Endodermal cell (in vitro differentiated cells): ENCODE measurements around the gene SMOC2. TPM values are rescaled to one million over a fixed set of nuclear protein-coding genes. Genes with fewer than 3 reads are reported as not detected.

Experiments
- DNase-seq: peaks from one replicate; pipeline ENCODE4 v3.0.0-alpha.2; 2017
- H3K27ac ChIP-seq: 2 replicates; pipeline ENCODE4 v1.5.1; 2013; ENCODE audit warnings: mild to moderate bottlenecking, low read depth, low read length, moderate library complexity
- H3K27me3 ChIP-seq: 2 replicates; pipeline ENCODE4 v1.6.1; 2013; ENCODE audit warnings: mild to moderate bottlenecking, low read length, moderate library complexity; ENCODE audit not compliant: insufficient read depth, control insufficient read depth, poor library complexity, severe bottlenecking
- H3K36me3 ChIP-seq: 2 replicates; pipeline ENCODE4 v1.7.0; 2013; ENCODE audit warnings: mild to moderate bottlenecking, low read length, moderate library complexity; ENCODE audit not compliant: control insufficient read depth, insufficient read depth
- H3K4me1 ChIP-seq: one replicate; pipeline ENCODE4 v1.7.0; 2013; ENCODE audit warnings: low read length; ENCODE audit not compliant: control insufficient read depth, insufficient read depth
- H3K4me3 ChIP-seq: 2 replicates; pipeline ENCODE4 v1.5.1; 2013; ENCODE audit warnings: mild to moderate bottlenecking, low read length, moderate library complexity
- H3K9ac ChIP-seq: 2 replicates; pipeline ENCODE4 v1.6.1; 2013; ENCODE audit warnings: mild to moderate bottlenecking, low read length, moderate library complexity; ENCODE audit not compliant: poor library complexity, severe bottlenecking; ENCODE audit errors: extremely low read depth
- H3K9me3 ChIP-seq: 2 replicates; pipeline ENCODE4 v1.6.1; 2013; ENCODE audit warnings: mild to moderate bottlenecking, low read length, moderate library complexity; ENCODE audit not compliant: control insufficient read depth
- H3K27ac Mint-ChIP-seq: 2 replicates; pipeline ENCODE4 v1.8.0; 2020; ENCODE audit warnings: mixed read lengths
- H3K27me3 Mint-ChIP-seq: 2 replicates; pipeline ENCODE4 v1.8.0; 2021; ENCODE audit warnings: mild to moderate bottlenecking, mixed read lengths; ENCODE audit not compliant: insufficient read depth
- H3K36me3 Mint-ChIP-seq: 2 replicates; pipeline ENCODE4 v1.8.0; 2020; ENCODE audit warnings: low read depth, mixed read lengths
- H3K4me1 Mint-ChIP-seq: 2 replicates; pipeline ENCODE4 v1.8.0; 2020; ENCODE audit warnings: mixed read lengths
- H3K4me3 Mint-ChIP-seq: 2 replicates; pipeline ENCODE4 v1.8.0; 2020; ENCODE audit warnings: mild to moderate bottlenecking, moderate library complexity, mixed read lengths
- H3K9me3 Mint-ChIP-seq: 2 replicates; pipeline ENCODE4 v1.8.0; 2020; ENCODE audit warnings: mild to moderate bottlenecking, mixed read lengths
- CTCF ChIP-seq: fragments of 200-600 bp; sonication (generic); conservative IDR thresholded peaks from 2 replicates; pipeline ENCODE4 v1.5.0; 2021; ENCODE audit warnings: antibody characterized with exemption, mild to moderate bottlenecking
- WGBS, 2 experiments: methylation state at CpG; one replicate each; pipeline versions ENCODE4 v1.1.5 to v1.1.7; 2013; ENCODE audit warnings: missing lambda C conversion rate in 2 of 2, mixed read lengths in 1 of 2; ENCODE audit not compliant: insufficient coverage in 1 of 2, insufficient read length in 1 of 2; 5-methylcytosine and 5-hydroxymethylcytosine counted together
- total RNA-seq, 2 donors: library from RNA; stranded (reverse); fragmentation: NEBNext Ultra II Directional in 1 of 2; extraction: Animal tissue kit (Norgen Biotek cat#: 25700) in 1 of 2; gene quantifications; 2 replicates in 1 of 2; 3 replicates in 1 of 2; pipeline ENCODE4 v1.2.1, GENCODE V29; 2021

Gene SMOC2
- total RNA-seq, 2 donors from 2014 or later: 0.20 TPM; not detected in 1

- DNase-seq: no peak
- no peaks in the 10 kb centered on the region for H3K9me3 Mint-ChIP-seq
- H3K9me3 ChIP-seq: no peaks in the 10 kb centered on the region
- peaks cover 2% of the 10 kb centered on the region for H3K27me3 Mint-ChIP-seq
- no peaks in the 10 kb centered on the region for H3K4me1 ChIP-seq
- no peaks in the 10 kb centered on the region for H3K36me3 ChIP-seq
- no peaks in the 10 kb centered on the region for H3K36me3 Mint-ChIP-seq
- H3K27ac Mint-ChIP-seq: no peak overlapping the region
- H3K4me3 Mint-ChIP-seq: no peak overlapping the region
- no peak overlapping the region for H3K27ac ChIP-seq
- TF ChIP-seq CTCF: no peak
- H3K9ac ChIP-seq: no peak overlapping the region
- H3K4me3 ChIP-seq: no peak overlapping the region
- peaks cover 5% of the 10 kb centered on the region for H3K4me1 Mint-ChIP-seq
- 91 to 97% methylated on average over 7 to 9 of the region's 9 CpGs for WGBS, 2 experiments
- H3K27me3 ChIP-seq: no peaks in the 10 kb centered on the region
These were observed 224.0 kb downstream of the SMOC2 start for GRCh38 chr6:168664956-168665355.

DNA sequence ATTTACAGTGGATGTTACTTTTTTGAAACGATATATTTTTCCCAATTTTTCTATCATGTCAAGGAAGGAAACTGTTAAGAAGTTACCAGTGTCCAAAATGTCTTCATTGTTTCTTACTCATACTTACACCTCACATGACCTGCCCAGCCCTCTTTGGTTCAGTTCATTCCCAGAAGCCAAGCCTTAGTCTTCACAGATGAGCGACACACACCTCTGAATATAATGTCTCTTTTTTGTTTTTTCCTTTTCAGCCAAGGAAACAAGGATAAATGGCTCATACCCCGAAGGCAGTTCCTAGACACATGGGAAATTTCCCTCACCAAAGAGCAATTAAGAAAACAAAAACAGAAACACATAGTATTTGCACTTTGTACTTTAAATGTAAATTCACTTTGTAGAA is 225.2 kb downstream of the SMOC2 start:
- no peaks in the 10 kb centered on the region for H3K36me3 Mint-ChIP-seq
- peaks cover 2% of the 10 kb centered on the region for H3K27me3 Mint-ChIP-seq
- H3K4me3 Mint-ChIP-seq: no peak overlapping the region
- TF ChIP-seq CTCF: no peak
- no peaks in the 10 kb centered on the region for H3K9me3 Mint-ChIP-seq
- 80 to 95% methylated on average over 1 to 3 of the region's 3 CpGs for WGBS, 2 experiments
- no peak for DNase-seq
- H3K4me1 Mint-ChIP-seq: peaks cover 5% of the 10 kb centered on the region
- Histone ChIP-seq H3K27me3 (no peaks in the 10 kb centered on the region), H3K9me3 (no peaks in the 10 kb centered on the region), H3K4me3 (no peak overlapping the region), H3K36me3 (no peaks in the 10 kb centered on the region), H3K4me1 (no peaks in the 10 kb centered on the region), H3K9ac (no peak overlapping the region), H3K27ac (no peak overlapping the region)
- H3K27ac Mint-ChIP-seq: no peak overlapping the region

GRCh38 chr6:168666699-168667427 is 225.9 kb downstream of the SMOC2 start:
- H3K4me3 ChIP-seq: no peak overlapping the region
- H3K9me3 ChIP-seq: no peaks in the 10 kb centered on the region
- H3K27ac Mint-ChIP-seq: no peak overlapping the region
- no peak for DNase-seq
- H3K4me1 Mint-ChIP-seq: peaks cover 5% of the 10 kb centered on the region
- peaks cover 2% of the 10 kb centered on the region for H3K27me3 Mint-ChIP-seq
- H3K36me3 ChIP-seq: no peaks in the 10 kb centered on the region
- H3K9ac ChIP-seq: no peak overlapping the region
- H3K27me3 ChIP-seq: no peaks in the 10 kb centered on the region
- no peak overlapping the region for H3K4me3 Mint-ChIP-seq
- no peak overlapping the region for H3K27ac ChIP-seq
- TF ChIP-seq CTCF: no peak
- no peaks in the 10 kb centered on the region for H3K9me3 Mint-ChIP-seq
- 87% methylated on average over 18 of the region's 18 CpGs for WGBS, 2 experiments
- no peaks in the 10 kb centered on the region for H3K4me1 ChIP-seq
- H3K36me3 Mint-ChIP-seq: no peaks in the 10 kb centered on the region
